ENCODE data around the gene MRC2. TPM values are rescaled to one million over a fixed set of nuclear protein-coding genes. Genes with fewer than 3 reads are reported as not detected.
"Not testable (repeated sequence)": the region's sequence is repeated elsewhere in the genome, so short reads cannot be mapped to it uniquely, and the experiment has no call there.

The MRC2 gene
- polyA plus RNA-seq (ENCODE audit: insufficient read length in 4 of 4), result 10 to 100 TPM; 66.1 to 93.9 (median 70.7) TPM

- peak in 3 of 4 donors; percentile 60 to 61 (median 60) for DNase-seq (ENCODE audit: low read depth in 4 of 4, low spot score in 3 of 4)
Measured at GRCh38 chr17:62627219-62627903, at the start of gene MRC2. Gene MRC2 (plus strand): TSS chr17:62627670. CDS start chr17:62627803, 133 bp downstream.

DNA sequence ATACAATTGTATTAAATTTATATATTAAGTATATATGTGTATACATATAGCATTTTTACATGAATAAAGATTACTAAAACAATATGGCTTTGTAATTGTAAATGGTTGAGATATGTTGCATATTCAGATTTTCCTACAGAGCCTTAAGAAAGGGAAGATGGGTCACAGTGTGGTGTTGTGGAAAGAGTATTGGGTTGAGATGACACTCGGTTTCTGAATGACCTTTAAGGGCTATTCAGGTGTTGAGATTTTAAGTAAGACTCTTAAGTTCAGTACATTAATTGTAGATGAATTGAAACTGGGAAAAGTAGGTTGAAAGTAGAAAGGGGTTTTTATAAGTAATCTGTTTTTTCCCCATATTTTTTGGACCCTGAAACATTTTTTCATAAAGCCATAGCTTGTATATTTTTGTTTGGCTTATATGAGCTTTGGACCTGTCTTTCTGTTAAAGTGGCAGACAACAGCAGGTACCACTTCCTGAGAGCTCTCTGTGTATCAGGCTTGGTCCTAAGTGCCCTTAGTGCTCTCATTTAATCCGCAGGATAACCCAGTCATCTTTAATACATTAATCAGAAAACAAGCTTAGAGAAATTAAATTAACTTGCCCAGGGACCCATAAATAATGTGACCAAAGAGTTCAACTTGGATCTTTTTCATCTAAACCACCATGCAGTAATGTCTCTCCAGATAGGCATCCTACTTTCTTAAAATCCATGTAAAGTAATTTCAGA lies 48.5 kb upstream of the MRC2 start:
- no peak for DNase-seq (ENCODE audit: low read depth in 4 of 4, low spot score in 3 of 4)

- no peak for DNase-seq (ENCODE audit: low read depth in 4 of 4, low spot score in 3 of 4)
Measured at GRCh38 chr17:62580947-62581346, 46.5 kb upstream of the MRC2 start.

- DNase-seq (ENCODE audit: low read depth in 4 of 4, low spot score in 3 of 4), result no peak
Measured at GRCh38 chr17:62581764-62582163, 45.7 kb upstream of the MRC2 start.

- DNase-seq (ENCODE audit: low read depth in 4 of 4, low spot score in 3 of 4), result no peak
Measured at GRCh38 chr17:62587554-62587953, 39.9 kb upstream of the MRC2 start.

- DNase-seq (ENCODE audit: low read depth in 4 of 4, low spot score in 3 of 4), result no peak
Measured at GRCh38 chr17:62588109-62588508, 39.4 kb upstream of the MRC2 start.

DNA sequence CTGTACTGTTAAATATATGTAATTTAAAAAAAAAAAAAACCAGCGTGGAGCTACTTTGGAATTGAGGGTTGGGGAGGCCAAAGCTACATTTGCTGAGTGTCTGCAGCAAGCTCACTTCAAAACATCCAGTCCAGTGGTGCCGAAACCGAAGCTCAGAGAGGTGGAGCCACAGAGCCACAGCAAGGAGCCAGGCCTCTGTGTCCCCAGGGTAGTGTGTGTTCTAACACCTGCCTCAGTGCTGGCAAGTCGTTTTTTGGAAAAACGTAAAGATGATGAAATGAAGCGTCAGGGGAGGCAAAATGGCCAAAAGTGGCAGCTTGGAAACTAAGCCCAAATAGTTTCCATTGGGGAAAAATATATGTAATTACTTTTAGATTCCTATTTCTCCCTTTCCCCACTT lies 36.1 kb upstream of the MRC2 start:
- no peak for DNase-seq (ENCODE audit: low read depth in 4 of 4, low spot score in 3 of 4)

DNA sequence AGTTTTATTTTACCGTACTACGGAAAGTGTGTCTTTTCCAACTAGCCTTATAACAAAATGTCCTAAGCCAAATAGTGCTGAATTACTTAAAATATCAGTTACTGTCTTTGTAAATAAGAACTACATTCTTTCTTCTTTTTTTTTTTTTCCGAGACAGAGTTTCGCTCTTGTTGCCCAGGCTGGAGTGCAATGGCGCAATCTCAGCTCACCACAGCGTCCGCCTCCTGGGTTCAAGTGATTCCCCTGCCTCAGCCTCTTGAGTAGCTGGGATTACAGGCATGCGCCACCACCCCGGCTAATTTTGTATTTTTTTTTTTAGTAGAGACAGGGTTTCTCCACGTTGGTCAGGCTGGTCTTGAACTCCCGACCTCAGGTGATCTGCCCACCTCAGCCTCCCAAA lies 35.6 kb upstream of the MRC2 start:
- DNase-seq (ENCODE audit: low read depth in 4 of 4, low spot score in 3 of 4), result not testable (repeated sequence)

- no peak for DNase-seq (ENCODE audit: low read depth in 4 of 4, low spot score in 3 of 4)
Measured at GRCh38 chr17:62592341-62593099, 35.0 kb upstream of the MRC2 start.

GRCh38 chr17:62595484-62595883 lies 32.0 kb upstream of the MRC2 start:
- DNase-seq (ENCODE audit: low read depth in 4 of 4, low spot score in 3 of 4), result no peak

DNA sequence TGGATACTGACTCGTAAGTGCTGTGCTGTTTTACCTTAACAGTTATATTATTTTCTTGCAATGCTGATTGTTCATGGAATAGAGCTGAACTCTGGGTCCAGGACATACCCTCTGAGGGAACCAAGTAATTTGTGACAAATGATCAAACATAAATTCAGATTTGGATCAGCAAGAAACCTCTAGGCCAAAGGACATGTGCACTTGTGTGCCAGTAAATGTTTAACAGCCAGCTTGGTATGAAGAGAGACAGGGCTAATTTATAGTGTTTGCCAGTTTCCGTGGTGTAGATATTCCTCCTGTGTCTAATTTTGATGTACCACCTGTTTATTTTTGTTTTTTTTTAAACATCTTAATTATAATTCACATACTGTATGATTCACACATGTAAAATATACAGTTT lies 30.8 kb upstream of the MRC2 start:
- DNase-seq (ENCODE audit: low read depth in 4 of 4, low spot score in 3 of 4), result no peak

- no peak for DNase-seq (ENCODE audit: low read depth in 4 of 4, low spot score in 3 of 4)
Measured at GRCh38 chr17:62597150-62597549, 30.3 kb upstream of the MRC2 start.

- DNase-seq (ENCODE audit: low read depth in 4 of 4, low spot score in 3 of 4), result no peak
Measured at GRCh38 chr17:62597920-62598319, 29.6 kb upstream of the MRC2 start.

- no peak for DNase-seq (ENCODE audit: low read depth in 4 of 4, low spot score in 3 of 4)
Measured at GRCh38 chr17:62599964-62600657, 27.4 kb upstream of the MRC2 start.

DNA sequence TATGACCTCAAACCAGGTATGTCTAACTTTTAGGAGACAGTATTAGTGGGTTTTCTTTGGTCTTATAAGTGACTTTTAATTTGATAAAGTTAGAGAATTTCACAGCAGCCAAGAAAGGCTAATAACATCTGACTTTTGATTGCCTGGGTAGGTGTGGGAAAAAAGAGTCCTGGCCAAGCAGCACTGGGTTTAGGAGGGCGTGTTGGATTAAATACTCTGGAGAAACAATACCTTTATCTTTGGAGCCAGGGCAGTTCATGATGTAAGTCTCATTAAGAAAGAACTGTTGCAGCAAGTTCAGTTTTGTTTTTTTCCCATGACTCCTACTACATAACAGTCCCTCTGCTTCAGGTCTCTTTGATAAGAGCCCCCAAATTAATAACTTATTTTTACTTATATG lies 26.7 kb upstream of the MRC2 start:
- DNase-seq (ENCODE audit: low read depth in 4 of 4, low spot score in 3 of 4), result no peak

DNA sequence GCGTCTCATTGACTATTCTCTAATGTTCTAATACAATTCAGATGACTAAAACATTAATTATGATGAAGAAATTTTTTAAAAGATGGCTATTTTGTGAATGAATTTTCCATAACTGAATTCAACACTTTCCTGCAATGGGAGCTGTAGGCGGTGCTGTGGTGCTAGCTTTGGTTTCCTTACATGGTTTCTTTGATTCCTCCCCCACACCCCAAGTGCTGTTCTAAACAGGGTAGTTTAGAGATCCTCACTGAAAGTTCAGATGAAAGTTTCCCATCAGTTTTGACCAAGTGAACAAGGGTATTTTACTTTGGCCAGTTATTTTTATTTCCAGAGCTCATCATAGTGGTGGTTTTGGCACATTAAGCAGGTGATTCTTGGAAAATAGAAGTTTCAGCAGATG lies 26.0 kb upstream of the MRC2 start:
- no peak for DNase-seq (ENCODE audit: low read depth in 4 of 4, low spot score in 3 of 4)

DNA sequence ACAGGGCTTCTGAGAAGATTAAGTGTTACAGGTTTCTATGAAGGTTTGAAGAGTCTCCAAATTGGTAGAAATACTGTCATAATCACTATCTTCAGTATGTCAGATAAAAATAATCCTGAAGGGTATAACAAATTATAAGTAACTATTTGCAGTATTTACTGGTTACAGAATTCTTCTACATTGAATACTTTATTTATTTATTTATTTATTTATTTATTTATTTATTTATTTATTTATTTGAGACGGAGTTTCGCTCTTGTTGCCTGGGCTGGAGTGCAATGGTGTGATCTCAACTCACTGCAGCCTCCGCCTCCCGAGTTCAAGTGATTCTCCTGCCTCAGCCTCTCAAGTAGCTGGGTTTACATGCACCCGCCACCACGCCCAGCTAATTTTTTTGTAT lies 23.7 kb upstream of the MRC2 start:
- not testable (repeated sequence) for DNase-seq (ENCODE audit: low read depth in 4 of 4, low spot score in 3 of 4)

- DNase-seq (ENCODE audit: low read depth in 4 of 4, low spot score in 3 of 4), result no peak
Measured at GRCh38 chr17:62605588-62605987, 21.9 kb upstream of the MRC2 start.

DNA sequence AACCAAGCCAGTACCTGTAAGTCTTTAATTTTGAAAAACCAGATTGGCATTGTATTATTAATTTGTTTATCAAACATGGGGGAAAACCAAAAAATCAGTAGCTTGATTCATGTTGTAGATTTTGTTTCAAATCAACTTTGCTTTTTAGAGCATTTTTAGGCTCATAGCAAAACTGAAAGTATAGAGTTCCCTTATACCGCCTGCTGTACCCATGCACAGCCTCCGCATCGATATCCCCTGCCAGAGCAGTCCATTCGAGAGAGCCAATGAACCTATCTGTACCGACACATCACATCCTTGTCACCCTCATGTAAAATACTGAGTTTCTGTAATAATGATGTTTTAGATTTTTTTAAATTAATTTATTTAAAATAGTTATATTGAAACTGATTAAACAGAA lies 16.2 kb upstream of the MRC2 start:
- no peak for DNase-seq (ENCODE audit: low read depth in 4 of 4, low spot score in 3 of 4)

GRCh38 chr17:62611728-62612127 lies 15.7 kb upstream of the MRC2 start:
- DNase-seq (ENCODE audit: low read depth in 4 of 4, low spot score in 3 of 4), result no peak

- not testable (repeated sequence) for DNase-seq (ENCODE audit: low read depth in 4 of 4, low spot score in 3 of 4)
Measured at GRCh38 chr17:62612289-62612688, 15.2 kb upstream of the MRC2 start.

Data from right renal pelvis (tissue), 4 donors.